CD14-positive monocyte (primary cell): ENCODE results near the gene ETV1. TPM values are rescaled to one million over a fixed set of nuclear protein-coding genes. Genes with fewer than 3 reads are reported as not detected.

ENCODE experiments used
- DNase-seq, 3 donors: peaks; one replicate each; pipeline ENCODE4 v3.0.0-alpha.2; 2011 to 2022
- H2AFZ ChIP-seq: 2 replicates; pipeline ENCODE4 v1.6.0; 2012; ENCODE audit warnings: mild to moderate bottlenecking, low read depth, low read length, inconsistent platforms; ENCODE audit not compliant: insufficient read depth, poor library complexity, severe bottlenecking
- H3K27ac ChIP-seq, 2 donors: 1 replicate in 1 of 2; 2 replicates in 1 of 2; pipeline ENCODE4 v1.5.1; 2012 to 2013; ENCODE audit warnings: low read length in 2 of 2, control low read depth in 1 of 2, inconsistent platforms in 1 of 2, low read depth in 1 of 2, mild to moderate bottlenecking in 1 of 2
- H3K27me3 ChIP-seq, 2 donors: one replicate each; pipeline versions ENCODE4 v1.6.0 to v1.6.1; 2011 to 2013; ENCODE audit warnings: low read length in 2 of 2; ENCODE audit not compliant: control insufficient read depth in 2 of 2, insufficient read depth in 2 of 2
- H3K36me3 ChIP-seq, 2 donors: replicated peaks in 1 of 2; 1 replicate in 1 of 2; 2 replicates in 1 of 2; pipeline versions ENCODE4 v1.5.1 to v1.6.1; 2012 to 2013; ENCODE audit warnings: low read length in 2 of 2, control low read depth in 1 of 2, inconsistent platforms in 1 of 2, mild to moderate bottlenecking in 1 of 2; ENCODE audit not compliant: insufficient read depth in 2 of 2, control insufficient read depth in 1 of 2
- H3K4me1 ChIP-seq, 2 donors: 1 replicate in 1 of 2; 2 replicates in 1 of 2; pipeline versions ENCODE4 v1.5.1 to v1.6.1; 2012 to 2013; ENCODE audit warnings: low read length in 2 of 2, control low read depth in 1 of 2, inconsistent platforms in 1 of 2, mild to moderate bottlenecking in 1 of 2, moderate library complexity in 1 of 2; ENCODE audit not compliant: insufficient read depth in 2 of 2, control insufficient read depth in 1 of 2
- H3K4me2 ChIP-seq: replicated peaks from 2 replicates; pipeline ENCODE3; 2012; ENCODE audit warnings: low read length, moderate library complexity, mild to moderate bottlenecking; ENCODE audit not compliant: poor library complexity, severe bottlenecking; ENCODE audit errors: extremely low read depth
- H3K4me3 ChIP-seq, 3 experiments: fragments of 200-600 bp in 1 of 3; sonication (generic) in 1 of 3; replicated peaks in 1 of 3; 1 replicate in 2 of 3; 2 replicates in 1 of 3; pipeline ENCODE4 v1.5.1; 2011 to 2013; ENCODE audit warnings: low read length in 3 of 3, mild to moderate bottlenecking in 3 of 3, control low read depth in 2 of 3, low read depth in 2 of 3, inconsistent platforms in 1 of 3, moderate library complexity in 1 of 3
- H3K79me2 ChIP-seq: 2 replicates; pipeline ENCODE4 v1.6.0; 2012; ENCODE audit warnings: mild to moderate bottlenecking, control low read depth, inconsistent platforms, low read length, moderate library complexity; ENCODE audit not compliant: insufficient read depth
- H3K9ac ChIP-seq: 2 replicates; pipeline ENCODE4 v1.6.0; 2017; ENCODE audit warnings: low read length, mild to moderate bottlenecking; ENCODE audit not compliant: insufficient read depth, poor library complexity, severe bottlenecking
- H3K9me3 ChIP-seq, 2 donors: replicated peaks in 1 of 2; 1 replicate in 1 of 2; 2 replicates in 1 of 2; pipeline versions ENCODE4 v1.5.1 to v1.6.1; 2012 to 2013; ENCODE audit warnings: low read length in 2 of 2, control low read depth in 1 of 2; ENCODE audit not compliant: control insufficient read depth in 1 of 2, insufficient read depth in 1 of 2
- H4K20me1 ChIP-seq: 2 replicates; pipeline ENCODE4 v1.6.0; 2012; ENCODE audit warnings: mild to moderate bottlenecking, low read length, control low read depth, moderate library complexity; ENCODE audit not compliant: insufficient read depth
- H3K27ac Mint-ChIP-seq, 7 donors: one replicate each; pipeline ENCODE4 v1.8.0; 2020; ENCODE audit warnings: mild to moderate bottlenecking in 7 of 7, mixed read lengths in 7 of 7, moderate library complexity in 6 of 7, inconsistent platforms in 2 of 7
- H3K27me3 Mint-ChIP-seq, 3 donors: one replicate each; pipeline ENCODE4 v1.8.0; 2021 to 2022; ENCODE audit warnings: low read depth in 3 of 3, mild to moderate bottlenecking in 3 of 3, mixed read lengths in 3 of 3, moderate library complexity in 3 of 3, inconsistent platforms in 1 of 3
- H3K36me3 Mint-ChIP-seq, 2 donors: one replicate each; pipeline ENCODE4 v1.8.0; 2020; ENCODE audit warnings: mixed read lengths in 2 of 2, inconsistent platforms in 1 of 2, mild to moderate bottlenecking in 1 of 2
- H3K4me1 Mint-ChIP-seq: one replicate; pipeline ENCODE4 v1.8.0; 2020; ENCODE audit warnings: mild to moderate bottlenecking, mixed read lengths
- H3K4me3 Mint-ChIP-seq, 2 donors: one replicate each; pipeline ENCODE4 v1.8.0; 2020; ENCODE audit warnings: mild to moderate bottlenecking in 2 of 2, mixed read lengths in 2 of 2, moderate library complexity in 1 of 2
- H3K9me3 Mint-ChIP-seq, 7 donors: one replicate each; pipeline ENCODE4 v1.8.0; 2020 to 2022; ENCODE audit warnings: mixed read lengths in 7 of 7, mild to moderate bottlenecking in 6 of 7, moderate library complexity in 6 of 7, inconsistent platforms in 2 of 7
- WGBS: methylation state at CpG from one replicate; pipeline ENCODE4 v1.1.5; 2013; ENCODE audit warnings: missing lambda C conversion rate; ENCODE audit not compliant: insufficient coverage; 5-methylcytosine and 5-hydroxymethylcytosine counted together
- intact Hi-C, 2 donors: fragments of 100-400 bp; cut with micrococcal nuclease; formaldehyde crosslinking; loops; one replicate each; pipeline versions ENCODE4 v1.15.0 to v1.15.1; 2023
- polyA plus RNA-seq, 3 donors: library from polyadenylated mRNA; depleted of rRNA in 1 of 3; unstranded in 2 of 3; stranded (reverse) in 1 of 3; fragments of 300-500 nt in 2 of 3; fragments of >200 nt in 1 of 3; fragmentation: Illumina TruSeq in 2 of 3; gene quantifications; 1 replicate in 2 of 3; 2 replicates in 1 of 3; pipeline ENCODE4 v1.2.3, GENCODE V29; 2012 to 2021
- TF ChIP-seq, protein P1 (sequence below): fragments of 200-600 bp; IDR thresholded peaks from one replicate; pipeline ENCODE4 v1.8.0; 2022; ENCODE audit warnings: antibody characterized with exemption, mild to moderate bottlenecking

ETV1 gene
- polyA plus RNA-seq, 3 donors, result not detected

DNA sequence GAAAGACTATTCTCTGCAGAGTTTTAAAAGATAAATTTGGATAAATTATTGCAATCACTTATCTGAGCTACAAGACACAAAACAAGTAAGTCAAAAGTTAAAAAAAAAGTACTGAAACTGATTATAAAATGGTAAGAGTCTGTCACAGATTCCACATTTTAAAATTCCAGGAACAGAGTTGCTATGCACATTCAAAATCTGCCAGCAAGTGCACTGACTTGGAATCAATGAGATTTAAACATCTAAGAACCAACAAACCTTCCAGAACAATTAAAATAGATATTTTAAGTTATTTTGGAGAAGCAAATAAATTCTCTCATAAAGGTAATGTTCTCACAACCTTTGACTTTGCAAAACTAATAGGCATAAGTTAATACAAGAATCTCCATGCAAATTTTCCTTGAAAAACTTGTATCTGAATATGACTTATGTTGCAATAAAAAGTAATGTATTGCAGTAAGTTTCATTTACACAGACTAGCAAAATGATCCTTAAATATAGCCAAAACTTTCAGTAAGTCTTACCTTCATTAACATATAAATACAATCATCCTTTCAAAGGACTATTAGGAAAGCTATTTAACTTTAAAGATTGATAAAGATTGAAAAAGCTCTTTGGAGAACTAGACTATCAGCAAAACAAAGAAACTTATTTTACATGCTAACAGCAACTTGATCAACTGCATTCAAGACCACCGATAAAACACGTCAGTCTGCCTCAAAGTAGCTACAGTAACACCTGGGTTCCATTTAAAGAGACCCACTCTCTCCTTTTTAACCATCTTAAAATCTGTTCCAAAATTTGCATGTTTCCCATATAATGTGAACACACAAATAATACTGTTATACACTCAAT is 4.4 kb downstream of the ETV1 start:
- H3K36me3 ChIP-seq, result no peaks in the 10 kb centered on the region
- no peaks in the 10 kb centered on the region for H4K20me1 ChIP-seq
- H3K4me2 ChIP-seq, result no peak overlapping the region
- H3K9ac ChIP-seq, result no peak overlapping the region
- no peak overlapping the region for H3K27ac ChIP-seq
- H3K4me1 Mint-ChIP-seq, result peaks cover 2% of the 10 kb centered on the region
- no peak for DNase-seq
- H3K9me3 Mint-ChIP-seq, result no peaks in the 10 kb centered on the region
- H3K79me2 ChIP-seq, result no peaks in the 10 kb centered on the region
- H3K36me3 Mint-ChIP-seq, result no peaks in the 10 kb centered on the region
- no peak overlapping the region for H3K27ac Mint-ChIP-seq
- H2AFZ ChIP-seq, result no peak overlapping the region
- WGBS, result 94% methylated on average over 2 of the region's 2 CpGs
- H3K4me3 ChIP-seq, result no peak overlapping the region
- H3K4me1 ChIP-seq, result peaks cover 15% of the 10 kb centered on the region in 2 donors
- intact Hi-C loops, result no loop called here
- TF ChIP-seq, protein P1, sequence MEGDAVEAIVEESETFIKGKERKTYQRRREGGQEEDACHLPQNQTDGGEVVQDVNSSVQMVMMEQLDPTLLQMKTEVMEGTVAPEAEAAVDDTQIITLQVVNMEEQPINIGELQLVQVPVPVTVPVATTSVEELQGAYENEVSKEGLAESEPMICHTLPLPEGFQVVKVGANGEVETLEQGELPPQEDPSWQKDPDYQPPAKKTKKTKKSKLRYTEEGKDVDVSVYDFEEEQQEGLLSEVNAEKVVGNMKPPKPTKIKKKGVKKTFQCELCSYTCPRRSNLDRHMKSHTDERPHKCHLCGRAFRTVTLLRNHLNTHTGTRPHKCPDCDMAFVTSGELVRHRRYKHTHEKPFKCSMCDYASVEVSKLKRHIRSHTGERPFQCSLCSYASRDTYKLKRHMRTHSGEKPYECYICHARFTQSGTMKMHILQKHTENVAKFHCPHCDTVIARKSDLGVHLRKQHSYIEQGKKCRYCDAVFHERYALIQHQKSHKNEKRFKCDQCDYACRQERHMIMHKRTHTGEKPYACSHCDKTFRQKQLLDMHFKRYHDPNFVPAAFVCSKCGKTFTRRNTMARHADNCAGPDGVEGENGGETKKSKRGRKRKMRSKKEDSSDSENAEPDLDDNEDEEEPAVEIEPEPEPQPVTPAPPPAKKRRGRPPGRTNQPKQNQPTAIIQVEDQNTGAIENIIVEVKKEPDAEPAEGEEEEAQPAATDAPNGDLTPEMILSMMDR, result no peak
- H3K27me3 ChIP-seq, result peaks cover 33 to 44% of the 10 kb centered on the region in 2 donors
- H3K9me3 ChIP-seq, result peaks cover 0 to 9% of the 10 kb centered on the region in 2 donors
- H3K27me3 Mint-ChIP-seq, result peaks cover 7 to 18% (median 12%) of the 10 kb centered on the region in 3 donors
- no peak overlapping the region for H3K4me3 Mint-ChIP-seq

DNA sequence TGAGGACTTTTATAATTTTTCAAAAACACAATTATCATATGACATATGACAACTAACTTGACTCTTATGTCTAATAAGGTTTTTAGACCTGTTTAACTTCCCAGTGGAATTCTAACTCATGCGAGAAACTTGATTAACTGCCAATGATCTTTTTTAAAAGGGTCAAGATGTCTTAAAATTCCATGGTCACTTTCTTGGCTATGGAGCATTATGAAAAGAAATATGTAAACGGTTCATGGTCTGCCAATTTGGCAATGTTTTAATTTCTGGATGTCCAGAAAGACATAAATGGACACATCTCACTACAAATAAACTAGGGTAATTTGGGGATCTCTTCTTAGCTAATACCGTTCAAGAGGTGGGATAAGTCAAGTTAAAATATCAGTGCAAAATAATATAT is 5.4 kb downstream of the ETV1 start:
- Mint-ChIP-seq H3K4me3 (no peak overlapping the region), H3K27me3 (peaks cover 7 to 22% (median 12%) of the 10 kb centered on the region in 3 donors), H3K27ac (no peak overlapping the region), H3K36me3 (no peaks in the 10 kb centered on the region), H3K4me1 (peaks cover 2% of the 10 kb centered on the region), H3K9me3 (no peaks in the 10 kb centered on the region)
- Histone ChIP-seq H3K4me1 (peaks cover 5 to 6% of the 10 kb centered on the region in 2 donors), H3K9ac (no peak overlapping the region), H4K20me1 (no peaks in the 10 kb centered on the region), H3K79me2 (no peaks in the 10 kb centered on the region), H3K9me3 (peaks cover 0 to 9% of the 10 kb centered on the region in 2 donors), H2AFZ (no peak overlapping the region), H3K4me2 (no peak overlapping the region), H3K4me3 (no peak overlapping the region), H3K36me3 (no peaks in the 10 kb centered on the region), H3K27me3 (peaks cover 32 to 41% of the 10 kb centered on the region in 2 donors), H3K27ac (no peak overlapping the region)
- DNase-seq, result no peak
- TF ChIP-seq, protein P1, result no peak
- intact Hi-C loops, result no loop called here
- WGBS, result no CpG with 5 or more reads among the region's 3 CpGs
